GM10248 (cell line): ENCODE measurements around the gene TRIM59.

Experiments used
- CTCF ChIA-PET: fragments of 300-600 bp; sonication (Branson Sonifier 250); formaldehyde crosslinking; extraction: SDS; loops from one replicate; lab custom pipeline; 2021; ENCODE audit warnings: antibody characterized with exemption; lab: Yijun Ruan, JAX
- POLR2A ChIA-PET: fragments of 350-650 bp; sonication (Branson Sonifier 250); formaldehyde crosslinking; extraction: SDS; loops from one replicate; lab custom pipeline; 2020; ENCODE audit warnings: antibody characterized with exemption; lab: Yijun Ruan, JAX
- DNase-seq: peaks from one replicate; pipeline ENCODE4 v3.0.0; 2012; ENCODE audit errors: extremely low spot score
- CTCF ChIP-seq: IDR thresholded peaks from 2 replicates; pipeline ENCODE4 v1.5.1; 2012; ENCODE audit warnings: mild to moderate bottlenecking, low read depth; ENCODE audit errors: extremely low read depth, missing control alignments, control extremely low read depth

TRIM59 gene

GRCh38 chr3:160449636-160450598, at the start of gene TRIM59:
TRIM59 (minus strand) TSS chr3:160449786; CDS start chr3:160439183, 10,603 bp downstream.
- ChIA-PET POLR2A (interaction anchor here (0.5 to 1.0 kb wide), 3 partner anchors 14 to 729 kb away, joined by 3 read pairs; no protein-coding TSS in a partner anchor), CTCF (interaction anchor here (0.7 to 2.6 kb wide), 14 partner anchors 10 to 563 kb away, joined by 3 to 16 read pairs (median 4); no protein-coding TSS in a partner anchor)
- TF ChIP-seq CTCF = no peak
- DNase-seq = peak; percentile 99

GRCh38 chr3:160498202-160498601, 48.6 kb upstream of the TRIM59 start:
- no peak for DNase-seq
- ChIA-PET CTCF (interaction anchor here (1.3 kb wide), 1 partner anchor 23 kb away, joined by 4 read pairs; no protein-coding TSS in a partner anchor), POLR2A (no interaction called here)
- TF ChIP-seq CTCF = no peak

- ChIA-PET CTCF (interaction anchor here (1.6 kb wide), 1 partner anchor 502 kb away, joined by 4 read pairs; the partner anchor contains the start of gene IL12A), POLR2A (no interaction called here)
- no peak for DNase-seq
- TF ChIP-seq CTCF = no peak
These were observed 40.6 kb upstream of the TRIM59 start for GRCh38 chr3:160490166-160490565.

- peak; percentile 30 for DNase-seq
- POLR2A ChIA-PET = no interaction called here
- CTCF ChIA-PET = interaction anchor here (0.9 to 3.2 kb wide), 11 partner anchors 8 to 324 kb away, joined by 3 to 16 read pairs (median 4); partner anchors contain the start of gene TRIM59
- TF ChIP-seq CTCF = peak; percentile 46
These were observed 36.9 kb upstream of the TRIM59 start for GRCh38 chr3:160486459-160486869.

GRCh38 chr3:160482796-160483195, 33.2 kb upstream of the TRIM59 start:
- TF ChIP-seq CTCF = no peak
- ChIA-PET CTCF (interaction anchor here (0.6 to 2.1 kb wide), 4 partner anchors 10 to 450 kb away, joined by 3 to 9 read pairs (median 6); partner anchors contain the start of gene TRIM59), POLR2A (no interaction called here)
- no peak for DNase-seq

- ChIA-PET CTCF (interaction anchor here (1.0 to 2.1 kb wide), 4 partner anchors 9 to 23 kb away, joined by 3 to 9 read pairs (median 6); no protein-coding TSS in a partner anchor), POLR2A (no interaction called here)
- TF ChIP-seq CTCF = no peak
- no peak for DNase-seq
These were observed 32.3 kb upstream of the TRIM59 start for GRCh38 chr3:160481856-160482255.
